ENCODE results near the gene PTGDS. TPM values are rescaled to one million over a fixed set of nuclear protein-coding genes. Genes with fewer than 3 reads are reported as not detected.

PTGDS gene
- total RNA-seq, 1 experiment from 2014 or later = 0.24 TPM

- DNase-seq (ENCODE audit: low read depth) = no peak
Measured at GRCh38 chr9:136957901-136958300, 19.4 kb upstream of the PTGDS start.

GRCh38 chr9:136958473-136958872, 18.8 kb upstream of the PTGDS start:
- DNase-seq (ENCODE audit: low read depth) = no peak

- no peak for DNase-seq (ENCODE audit: low read depth)
Measured at GRCh38 chr9:136958898-136959850, 18.1 kb upstream of the PTGDS start.

- no peak for DNase-seq (ENCODE audit: low read depth)
Measured at GRCh38 chr9:136960212-136960937, 16.9 kb upstream of the PTGDS start.

GRCh38 chr9:136960938-136961275, 16.4 kb upstream of the PTGDS start:
- DNase-seq (ENCODE audit: low read depth) = no peak

GRCh38 chr9:136961279-136962065, 15.8 kb upstream of the PTGDS start:
- DNase-seq (ENCODE audit: low read depth) = no peak

- DNase-seq (ENCODE audit: low read depth) = no peak
Measured at GRCh38 chr9:136962163-136962562, 15.1 kb upstream of the PTGDS start.

GRCh38 chr9:136962701-136963248, 14.5 kb upstream of the PTGDS start:
- DNase-seq (ENCODE audit: low read depth) = no peak

GRCh38 chr9:136963341-136963740, 14.0 kb upstream of the PTGDS start:
- DNase-seq (ENCODE audit: low read depth) = no peak

GRCh38 chr9:136963751-136964150, 13.6 kb upstream of the PTGDS start:
- DNase-seq (ENCODE audit: low read depth) = no peak

- DNase-seq (ENCODE audit: low read depth) = no peak
Measured at GRCh38 chr9:136964171-136964689, 13.1 kb upstream of the PTGDS start.

- DNase-seq (ENCODE audit: low read depth) = no peak
Measured at GRCh38 chr9:136964833-136965422, 12.4 kb upstream of the PTGDS start.

- no peak for DNase-seq (ENCODE audit: low read depth)
Measured at GRCh38 chr9:136965771-136966484, 11.4 kb upstream of the PTGDS start.

- no peak for DNase-seq (ENCODE audit: low read depth)
Measured at GRCh38 chr9:136968333-136969127, 8.8 kb upstream of the PTGDS start.

GRCh38 chr9:136969150-136969549, 8.2 kb upstream of the PTGDS start:
- no peak for DNase-seq (ENCODE audit: low read depth)

GRCh38 chr9:136969774-136970173, 7.5 kb upstream of the PTGDS start:
- no peak for DNase-seq (ENCODE audit: low read depth)

- no peak for DNase-seq (ENCODE audit: low read depth)
Measured at GRCh38 chr9:136970361-136970760, 6.9 kb upstream of the PTGDS start.

GRCh38 chr9:136971746-136972145, 5.6 kb upstream of the PTGDS start:
- no peak for DNase-seq (ENCODE audit: low read depth)

- no peak for DNase-seq (ENCODE audit: low read depth)
Measured at GRCh38 chr9:136972335-136972734, 5.0 kb upstream of the PTGDS start.

- DNase-seq (ENCODE audit: low read depth) = no peak
Measured at GRCh38 chr9:136972743-136973142, 4.6 kb upstream of the PTGDS start.
